SK-N-SH (cell line): Measurements from ENCODE around the gene FMNL1. TPM values are rescaled to one million over a fixed set of nuclear protein-coding genes. Genes with fewer than 3 reads are reported as not detected.

Experiments
- CTCF ChIA-PET: fragments of 300-600, 350-600 bp; formaldehyde crosslinking; extraction: SDS; loops from one replicate; lab custom pipeline; 2021; lab: Yijun Ruan, JAX
- POLR2A ChIA-PET: fragments of 350-600 bp; sonication (Branson Sonifier 250); formaldehyde crosslinking; extraction: SDS; loops from one replicate; lab custom pipeline; 2020; ENCODE audit warnings: antibody characterized with exemption, inconsistent platforms; lab: Yijun Ruan, JAX
- DNase-seq: peaks from one replicate; pipeline ENCODE4 v3.0.0; 2012
- H2AFZ ChIP-seq: fragments of 200-600 bp; sonication (generic); 2 replicates; pipeline ENCODE4 v1.8.1; 2016; ENCODE audit warnings: antibody characterized with exemption, mild to moderate bottlenecking, low read depth
- H3F3A ChIP-seq: fragments of 200-600 bp; sonication (generic); replicated peaks from 2 replicates; pipeline ENCODE3; 2016; ENCODE audit warnings: antibody characterized with exemption, mild to moderate bottlenecking; ENCODE audit not compliant: insufficient read depth
- H3K27ac ChIP-seq, 2 experiments: fragments of 200-500 bp in 1 of 2; fragments of 200-600 bp in 1 of 2; sonication (Bioruptor generic) in 1 of 2; sonication (generic), shearing (Covaris generic) in 1 of 2; 2 replicates each; pipeline versions ENCODE4 v1.5.1 to v1.6.1; 2014 to 2016; ENCODE audit warnings: low read depth in 2 of 2, inconsistent platforms in 1 of 2, low read length in 1 of 2, mild to moderate bottlenecking in 1 of 2, mixed read lengths in 1 of 2
- H3K27me3 ChIP-seq: fragments of 200-600 bp; sonication (generic), shearing (Covaris generic); 2 replicates; pipeline ENCODE4 v1.6.1; 2016; ENCODE audit warnings: mixed run types; ENCODE audit not compliant: insufficient read depth
- H3K36me3 ChIP-seq, 2 experiments: fragments of 200-500 bp in 1 of 2; fragments of 200-600 bp in 1 of 2; sonication (Bioruptor generic) in 1 of 2; sonication (generic) in 1 of 2; replicated peaks in 1 of 2; 2 replicates each; pipeline versions ENCODE3 to v1.5.1; 2014 to 2016; ENCODE audit warnings: low read length in 1 of 2, mild to moderate bottlenecking in 1 of 2; ENCODE audit not compliant: insufficient read depth in 2 of 2, control insufficient read depth in 1 of 2
- H3K4me1 ChIP-seq, 2 experiments: fragments of 200-500 bp in 1 of 2; fragments of 200-600 bp in 1 of 2; sonication (Bioruptor generic) in 1 of 2; sonication (generic), shearing (Covaris generic) in 1 of 2; 2 replicates each; pipeline versions ENCODE4 v1.5.1 to v1.6.1; 2014 to 2016; ENCODE audit warnings: low read depth in 1 of 2, low read length in 1 of 2, mixed run types in 1 of 2; ENCODE audit not compliant: insufficient read depth in 2 of 2, control insufficient read depth in 1 of 2
- H3K4me2 ChIP-seq: fragments of 200-600 bp; sonication (generic), shearing (Covaris generic); 2 replicates; pipeline ENCODE4 v1.6.1; 2017; ENCODE audit warnings: mixed run types
- H3K4me3 ChIP-seq, 2 experiments: fragments of 200-500 bp in 1 of 2; fragments of 200-600 bp in 1 of 2; sonication (Bioruptor generic) in 1 of 2; sonication (generic), shearing (Covaris generic) in 1 of 2; 2 replicates each; pipeline versions ENCODE4 v1.5.1 to v1.8.1; 2014 to 2016; ENCODE audit warnings: low read depth in 2 of 2, inconsistent platforms in 1 of 2, low read length in 1 of 2, mild to moderate bottlenecking in 1 of 2, mixed read lengths in 1 of 2, moderate library complexity in 1 of 2
- H3K79me2 ChIP-seq: fragments of 200-600 bp; sonication (generic); 2 replicates; pipeline ENCODE4 v1.8.1; 2017; ENCODE audit warnings: mild to moderate bottlenecking; ENCODE audit not compliant: insufficient read depth
- H3K9ac ChIP-seq: fragments of 200-600 bp; sonication (generic); 2 replicates; pipeline ENCODE4 v1.6.1; 2017; ENCODE audit warnings: mixed run types
- H3K9me2 ChIP-seq: fragments of 200-600 bp; sonication (generic); 2 replicates; pipeline ENCODE4 v1.6.1; 2017; ENCODE audit warnings: mixed run types
- H3K9me3 ChIP-seq: fragments of 200-600 bp; sonication (generic); 2 replicates; pipeline ENCODE4 v1.6.1; 2017; ENCODE audit warnings: mixed run types, mild to moderate bottlenecking, moderate library complexity
- H4K20me1 ChIP-seq: fragments of 200-600 bp; sonication (generic); 2 replicates; pipeline ENCODE4 v1.6.1; 2017; ENCODE audit warnings: mild to moderate bottlenecking, mixed run types; ENCODE audit not compliant: insufficient read depth
- EZH2phosphoT487 ChIP-seq: fragments of 200-600 bp; sonication (generic); IDR thresholded peaks from 2 replicates; pipeline ENCODE4 v1.6.1; 2017; ENCODE audit warnings: low read depth, mixed run types, mild to moderate bottlenecking, antibody characterized with exemption, moderate library complexity, borderline replicate concordance
- NFIC ChIP-seq: IDR thresholded peaks from 2 replicates; pipeline ENCODE4 v1.4.0; 2012; ENCODE audit warnings: borderline replicate concordance
- TAF1 ChIP-seq: IDR thresholded peaks from 2 replicates; pipeline ENCODE4 v1.6.1; 2012; ENCODE audit warnings: low read depth, mild to moderate bottlenecking, low read length, moderate library complexity, borderline replicate concordance
- WGBS: methylation state at CpG from one replicate; pipeline ENCODE4 v1.1.6; 2017; ENCODE audit warnings: low lambda C conversion rate; 5-methylcytosine and 5-hydroxymethylcytosine counted together
- polyA plus RNA-seq, 3 experiments: library from polyadenylated mRNA; depleted of rRNA; stranded (reverse); fragments of >200 nt; gene quantifications; 2 replicates each; pipeline ENCODE4 v1.2.3, GENCODE V29; 2012
- TF ChIP-seq, protein P1 (sequence below): IDR thresholded peaks from 2 replicates; pipeline ENCODE4 v1.6.1; 2012; ENCODE audit warnings: mild to moderate bottlenecking, low read depth, low read length, moderate library complexity
- TF ChIP-seq, protein P2 (sequence below): fragments of 200-600 bp; sonication (generic); IDR thresholded peaks from 2 replicates; pipeline ENCODE4 v1.6.1; 2017; ENCODE audit warnings: antibody characterized with exemption, mild to moderate bottlenecking, moderate library complexity

FMNL1 gene
- polyA plus RNA-seq, 1 of the 3 experiments (the other 2 are of a cell fraction) = 2.8 TPM

GRCh38 chr17:45296003-45296832, 74.5 kb downstream of the FMNL1 start (continued):
- TF ChIP-seq, protein P1, sequence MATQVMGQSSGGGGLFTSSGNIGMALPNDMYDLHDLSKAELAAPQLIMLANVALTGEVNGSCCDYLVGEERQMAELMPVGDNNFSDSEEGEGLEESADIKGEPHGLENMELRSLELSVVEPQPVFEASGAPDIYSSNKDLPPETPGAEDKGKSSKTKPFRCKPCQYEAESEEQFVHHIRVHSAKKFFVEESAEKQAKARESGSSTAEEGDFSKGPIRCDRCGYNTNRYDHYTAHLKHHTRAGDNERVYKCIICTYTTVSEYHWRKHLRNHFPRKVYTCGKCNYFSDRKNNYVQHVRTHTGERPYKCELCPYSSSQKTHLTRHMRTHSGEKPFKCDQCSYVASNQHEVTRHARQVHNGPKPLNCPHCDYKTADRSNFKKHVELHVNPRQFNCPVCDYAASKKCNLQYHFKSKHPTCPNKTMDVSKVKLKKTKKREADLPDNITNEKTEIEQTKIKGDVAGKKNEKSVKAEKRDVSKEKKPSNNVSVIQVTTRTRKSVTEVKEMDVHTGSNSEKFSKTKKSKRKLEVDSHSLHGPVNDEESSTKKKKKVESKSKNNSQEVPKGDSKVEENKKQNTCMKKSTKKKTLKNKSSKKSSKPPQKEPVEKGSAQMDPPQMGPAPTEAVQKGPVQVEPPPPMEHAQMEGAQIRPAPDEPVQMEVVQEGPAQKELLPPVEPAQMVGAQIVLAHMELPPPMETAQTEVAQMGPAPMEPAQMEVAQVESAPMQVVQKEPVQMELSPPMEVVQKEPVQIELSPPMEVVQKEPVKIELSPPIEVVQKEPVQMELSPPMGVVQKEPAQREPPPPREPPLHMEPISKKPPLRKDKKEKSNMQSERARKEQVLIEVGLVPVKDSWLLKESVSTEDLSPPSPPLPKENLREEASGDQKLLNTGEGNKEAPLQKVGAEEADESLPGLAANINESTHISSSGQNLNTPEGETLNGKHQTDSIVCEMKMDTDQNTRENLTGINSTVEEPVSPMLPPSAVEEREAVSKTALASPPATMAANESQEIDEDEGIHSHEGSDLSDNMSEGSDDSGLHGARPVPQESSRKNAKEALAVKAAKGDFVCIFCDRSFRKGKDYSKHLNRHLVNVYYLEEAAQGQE = no peak

- Histone ChIP-seq H3K27ac (peak overlapping the region; percentile 58 to 95), H3K27me3 (no peaks in the 10 kb centered on the region), H3F3A (peaks cover 50% of the 10 kb centered on the region), H3K4me3 (no peak overlapping the region), H3K79me2 (peaks cover 86% of the 10 kb centered on the region), H3K4me1 (peaks cover 60 to 64% of the 10 kb centered on the region in 2 experiments), H3K9me3 (no peaks in the 10 kb centered on the region), H3K36me3 (peaks cover 0 to 22% of the 10 kb centered on the region in 2 experiments), H3K9ac (no peak overlapping the region), H2AFZ (no peak overlapping the region), H4K20me1 (peaks cover 61% of the 10 kb centered on the region), H3K9me2 (no peaks in the 10 kb centered on the region), H3K4me2 (peak overlapping the region; percentile 48)
- DNase-seq = no peak
- TF ChIP-seq EZH2phosphoT487 = no peak
- peak; percentile 19; the same call in 1 of the 2 replicates for TF ChIP-seq NFIC
- TF ChIP-seq, protein P2, sequence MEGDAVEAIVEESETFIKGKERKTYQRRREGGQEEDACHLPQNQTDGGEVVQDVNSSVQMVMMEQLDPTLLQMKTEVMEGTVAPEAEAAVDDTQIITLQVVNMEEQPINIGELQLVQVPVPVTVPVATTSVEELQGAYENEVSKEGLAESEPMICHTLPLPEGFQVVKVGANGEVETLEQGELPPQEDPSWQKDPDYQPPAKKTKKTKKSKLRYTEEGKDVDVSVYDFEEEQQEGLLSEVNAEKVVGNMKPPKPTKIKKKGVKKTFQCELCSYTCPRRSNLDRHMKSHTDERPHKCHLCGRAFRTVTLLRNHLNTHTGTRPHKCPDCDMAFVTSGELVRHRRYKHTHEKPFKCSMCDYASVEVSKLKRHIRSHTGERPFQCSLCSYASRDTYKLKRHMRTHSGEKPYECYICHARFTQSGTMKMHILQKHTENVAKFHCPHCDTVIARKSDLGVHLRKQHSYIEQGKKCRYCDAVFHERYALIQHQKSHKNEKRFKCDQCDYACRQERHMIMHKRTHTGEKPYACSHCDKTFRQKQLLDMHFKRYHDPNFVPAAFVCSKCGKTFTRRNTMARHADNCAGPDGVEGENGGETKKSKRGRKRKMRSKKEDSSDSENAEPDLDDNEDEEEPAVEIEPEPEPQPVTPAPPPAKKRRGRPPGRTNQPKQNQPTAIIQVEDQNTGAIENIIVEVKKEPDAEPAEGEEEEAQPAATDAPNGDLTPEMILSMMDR = no peak
- no peak for TF ChIP-seq TAF1
- 40% methylated on average over 1 of the region's 1 CpG for WGBS
- POLR2A ChIA-PET = no interaction called here
- CTCF ChIA-PET = interaction anchor here (1.0 to 3.5 kb wide), 2 partner anchors 15 to 42 kb away, joined by 3 to 13 read pairs; no protein-coding TSS in a partner anchor
Measured at GRCh38 chr17:45296833-45297124, 75.1 kb downstream of the FMNL1 start.

Other genes starting within 250 kb of the FMNL1 start
- 47.6 and 48.8 TPM in 2 replicates for gene DCAKD, start 170.3 kb upstream of the FMNL1 start, polyA plus RNA-seq (2012; rRNA removed)
- 30.1 and 31.6 TPM in 2 replicates for gene NMT1, start 160.6 kb upstream of the FMNL1 start, polyA plus RNA-seq (2012; rRNA removed)
- 51.7 and 59.7 TPM in 2 replicates for gene PLCD3, start 89.4 kb upstream of the FMNL1 start, polyA plus RNA-seq (2012; rRNA removed)
- 15.8 and 18.1 TPM in 2 replicates for gene ACBD4, start 86.2 kb upstream of the FMNL1 start, polyA plus RNA-seq (2012; rRNA removed)
- gene HEXIM1, start 73.4 kb upstream of the FMNL1 start, polyA plus RNA-seq (2012; rRNA removed) = 16.1 and 20.7 TPM in 2 replicates
- gene HEXIM2, start 60.0 kb upstream of the FMNL1 start, polyA plus RNA-seq (2012; rRNA removed) = 8.4 and 9.3 TPM in 2 replicates
- 0.08 TPM in 1 of 2 replicates, not detected in the other for gene SPATA32, start 40.2 kb downstream of the FMNL1 start, polyA plus RNA-seq (2012; rRNA removed)
- gene MAP3K14, start 95.1 kb downstream of the FMNL1 start, polyA plus RNA-seq (2012; rRNA removed) = 11.9 and 13.7 TPM in 2 replicates
- gene ARHGAP27, start 211.0 kb downstream of the FMNL1 start, polyA plus RNA-seq (2012; rRNA removed) = 2.1 and 4.3 TPM in 2 replicates